T47D (cell line): ENCODE data around the gene PRSS38.
A peak's percentile ranks its signal among the peaks of the same experiment; 100 is the strongest.
"Not testable (repeated sequence)": the region's sequence is repeated elsewhere in the genome, so short reads cannot be mapped to it uniquely, and the experiment has no call there.

Source experiments
- DNase-seq, 2 experiments: peaks; one replicate each; pipeline versions ENCODE4 v3.0.0 to v3.0.0-alpha.2; 2011 to 2012; ENCODE audit warnings: low read depth in 1 of 2, low spot score in 1 of 2
- JUND ChIP-seq: IDR thresholded peaks from 2 replicates; pipeline ENCODE4 v1.6.1; 2012; ENCODE audit warnings: low read depth
- in situ Hi-C: cut with HindIII; loops from 2 replicates; pipeline ENCODE4 v1.10.0; 2016; ENCODE audit warnings: low sequenced_read_pairs, low pct_unique_long_range_greater_than_20kb

PRSS38 gene

GRCh38 chr1:227848430-227848932 lies 33.0 kb downstream of the PRSS38 start:
- no peak for TF ChIP-seq JUND
- in situ Hi-C loops, result no loop called here
- no peak for DNase-seq

- no peak for TF ChIP-seq JUND
- in situ Hi-C loops, result no loop called here
- DNase-seq, result peak in 1 of 2 experiments; percentile 19
Observed at GRCh38 chr1:227849251-227849650, 33.8 kb downstream of the PRSS38 start.

- in situ Hi-C loops, result no loop called here
- no peak for DNase-seq
- no peak for TF ChIP-seq JUND
Observed at GRCh38 chr1:227854189-227854588, 38.7 kb downstream of the PRSS38 start.

- peak; percentile 39 to 42 for DNase-seq
- in situ Hi-C loops, result no loop called here
- TF ChIP-seq JUND, result no peak
Observed at GRCh38 chr1:227855687-227856086, 40.2 kb downstream of the PRSS38 start.

GRCh38 chr1:227856147-227856858 lies 40.8 kb downstream of the PRSS38 start:
- no peak for TF ChIP-seq JUND
- in situ Hi-C loops, result no loop called here
- no peak for DNase-seq

GRCh38 chr1:227864882-227865281 lies 49.4 kb downstream of the PRSS38 start:
- no peak for DNase-seq
- in situ Hi-C loops, result no loop called here
- TF ChIP-seq JUND, result no peak

GRCh38 chr1:227869279-227869842 lies 53.9 kb downstream of the PRSS38 start:
- in situ Hi-C loops, result no loop called here
- DNase-seq, result no peak
- TF ChIP-seq JUND, result no peak

GRCh38 chr1:227869851-227870305 lies 54.4 kb downstream of the PRSS38 start:
- in situ Hi-C loops, result no loop called here
- TF ChIP-seq JUND, result no peak

GRCh38 chr1:227870366-227870765 lies 54.9 kb downstream of the PRSS38 start:
- DNase-seq, result no peak
- in situ Hi-C loops, result no loop called here
- TF ChIP-seq JUND, result no peak

More at GRCh38 chr1:227869851-227870305, 54.4 kb downstream of the PRSS38 start:
- no peak for DNase-seq

- in situ Hi-C loops, DNase-seq: not testable (repeated sequence)
Observed at GRCh38 chr1:227871892-227872291, 56.4 kb downstream of the PRSS38 start.

GRCh38 chr1:227877810-227878209 lies 62.3 kb downstream of the PRSS38 start:
- DNase-seq, in situ Hi-C loops: not testable (repeated sequence)

- no peak for TF ChIP-seq JUND
- in situ Hi-C loops, result no loop called here
- DNase-seq, result no peak
Observed at GRCh38 chr1:227880342-227880924, 65.0 kb downstream of the PRSS38 start.

GRCh38 chr1:227883073-227883520 lies 67.6 kb downstream of the PRSS38 start:
- in situ Hi-C loops, result no loop called here

More at GRCh38 chr1:227883073-227883520, 67.6 kb downstream of the PRSS38 start:
- DNase-seq, result no peak
- no peak for TF ChIP-seq JUND
